Heart left ventricle (tissue), 13 donors: ENCODE data around the gene TNFRSF17.

Source experiments
- CTCF ChIP-seq, 12 donors: fragments of 200-600 bp; sonication (generic) in 4 of 12; IDR thresholded peaks; one replicate each; pipeline versions ENCODE4 v1.5.0 to v1.8.0; 2018 to 2022; ENCODE audit warnings: antibody characterized with exemption in 12 of 12, mild to moderate bottlenecking in 5 of 12
- POLR2A ChIP-seq, 2 donors: fragments of 450-650 bp; IDR thresholded peaks; one replicate each; pipeline ENCODE4 v1.6.1; 2017; ENCODE audit warnings: antibody characterized with exemption in 2 of 2, mild to moderate bottlenecking in 2 of 2, moderate library complexity in 2 of 2
- donor health status: ischemic (EF 13 %, LVEDD 7.1; RV severe dilation, severe dysfunction).
- donor health status: DM: no; HTN: yes; CAD: no.
- donor health status: DM: no; HTN: no; CAD: no.
- donor health status: ischemic (EF 25% LVEDD 6.9; RV normal size, moderate dysfunction).
- donor health status: ischemic (EF 25% LVEDD 5.7; RV mildly dilated, moderate dysfunction).
- donor health status: ischemic (EF 35%, LVEDD 5.7; RV mildly dilated, moderate dysfunction).
- donor health status: nonischemic (EF 11% LVEDD 7.7; RV severe dilation, severe dysfunction).
- donor health status: DM: yes; HTN: yes; CAD: no.
- donor health status: PGD.
- donor health status: ischemic (EF 29% LVEDD 5.4; RV normal size, mild dysfunction).
- donor health status: nonischemic (EF 23%, LVEDD 6.1; RV moderate dilation, normal function).

DNA sequence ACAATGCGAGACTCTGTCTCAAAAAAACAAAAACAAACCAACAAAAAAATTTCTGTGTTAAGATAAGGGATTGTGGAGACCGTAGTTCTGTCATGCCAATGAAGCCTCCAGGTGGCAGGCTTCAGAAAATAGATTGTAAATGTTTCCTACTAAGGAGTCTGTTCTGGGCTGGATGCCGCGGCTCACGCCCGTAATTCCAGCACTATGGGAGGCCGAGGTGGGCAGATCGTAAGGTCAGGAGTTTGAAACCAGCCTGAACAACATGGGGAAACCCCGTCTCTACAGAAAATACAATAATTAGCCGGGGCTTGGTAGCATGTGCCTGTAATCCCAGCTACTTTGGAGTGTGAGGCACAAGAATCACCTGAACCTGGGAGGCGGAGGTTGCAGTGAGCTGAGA, 7.1 kb downstream of the TNFRSF17 start:
- no peak for TF ChIP-seq POLR2A (IDR thresholded peaks at IDR 0.05)
- TF ChIP-seq CTCF (IDR thresholded peaks at IDR 0.05), result peak in 2 of 12 donors; percentile 15 to 37
